Natural killer cell (primary cell): ENCODE results near the gene ARID4B. TPM values are rescaled to one million over a fixed set of nuclear protein-coding genes. Genes with fewer than 3 reads are reported as not detected.

ENCODE experiments used
- ATAC-seq, 3 donors: fragments of 150-1000 bp in 2 of 3; fragments of 200-7000 bp in 1 of 3; cut with Tn5 transposase; 1 replicate in 1 of 3; 2 replicates in 2 of 3; pipeline ENCODE4 v1.10.0; 2021; ENCODE audit warnings: mild to moderate bottlenecking in 2 of 3, moderate library complexity in 2 of 3
- DNase-seq, 2 donors: peaks; one replicate each; pipeline versions ENCODE4 v3.0.0 to v3.0.0-alpha.2; 2013 to 2021; ENCODE audit warnings: mixed read lengths in 1 of 2
- H3K27ac ChIP-seq: one replicate; pipeline ENCODE4 v1.5.1; 2013; ENCODE audit warnings: mild to moderate bottlenecking, low read length
- H3K27me3 ChIP-seq: one replicate; pipeline ENCODE4 v1.6.1; 2013; ENCODE audit warnings: low read length; ENCODE audit not compliant: control insufficient read depth, insufficient read depth
- H3K36me3 ChIP-seq: one replicate; pipeline ENCODE4 v1.6.1; 2013; ENCODE audit warnings: low read length; ENCODE audit not compliant: control insufficient read depth, insufficient read depth
- H3K4me1 ChIP-seq: one replicate; pipeline ENCODE4 v1.6.1; 2013; ENCODE audit warnings: low read length; ENCODE audit not compliant: control insufficient read depth, insufficient read depth
- H3K4me3 ChIP-seq: one replicate; pipeline ENCODE4 v1.5.1; 2013; ENCODE audit warnings: low read length
- H3K9me3 ChIP-seq: one replicate; pipeline ENCODE4 v1.6.1; 2013; ENCODE audit warnings: low read length; ENCODE audit not compliant: control insufficient read depth, insufficient read depth
- H3K27ac Mint-ChIP-seq, 2 donors: one replicate each; pipeline ENCODE4 v1.8.0; 2022; ENCODE audit warnings: mild to moderate bottlenecking in 2 of 2, mixed read lengths in 2 of 2, moderate library complexity in 1 of 2
- H3K27me3 Mint-ChIP-seq, 2 donors: one replicate each; pipeline ENCODE4 v1.8.0; 2022; ENCODE audit warnings: low read depth in 2 of 2, mixed read lengths in 2 of 2
- H3K36me3 Mint-ChIP-seq: one replicate; pipeline ENCODE4 v1.8.0; 2022; ENCODE audit warnings: mixed read lengths
- H3K4me1 Mint-ChIP-seq, 2 donors: one replicate each; pipeline ENCODE4 v1.8.0; 2022; ENCODE audit warnings: mixed read lengths in 2 of 2
- H3K4me3 Mint-ChIP-seq: one replicate; pipeline ENCODE4 v1.8.0; 2022; ENCODE audit warnings: mild to moderate bottlenecking, moderate library complexity, mixed read lengths
- H3K9me3 Mint-ChIP-seq, 2 donors: one replicate each; pipeline ENCODE4 v1.8.0; 2022; ENCODE audit warnings: mixed read lengths in 2 of 2
- CTCF ChIP-seq: fragments of 200-600 bp; IDR thresholded peaks from one replicate; pipeline ENCODE4 v1.8.0; 2022; ENCODE audit warnings: antibody characterized with exemption
- WGBS: methylation state at CpG from one replicate; pipeline ENCODE4 v1.1.7; 2013; ENCODE audit warnings: missing lambda C conversion rate; ENCODE audit not compliant: insufficient coverage; 5-methylcytosine and 5-hydroxymethylcytosine counted together
- intact Hi-C: fragments of 100-400 bp; cut with micrococcal nuclease; formaldehyde crosslinking; loops from one replicate; pipeline ENCODE4 v1.14.2; 2022
- total RNA-seq, 4 donors: library from RNA; stranded (reverse); fragments of 120-200 nt in 1 of 4; gene quantifications; one replicate each; pipeline versions ENCODE4 v1.2.3 to v1.2.4, GENCODE V29; 2013 to 2022

ARID4B gene
- total RNA-seq, 3 donors from 2014 or later (not counting 1 experiment from before 2014, with no cell fraction given), result 161 to 189 (median 178) TPM

- 91% methylated on average over 3 of the region's 3 CpGs for WGBS
- no peak for TF ChIP-seq CTCF
- H3K9me3 ChIP-seq, result no peaks in the 10 kb centered on the region
- ATAC-seq, result no peak
- intact Hi-C loops, result no loop called here
- Mint-ChIP-seq H3K4me3 (no peak overlapping the region), H3K4me1 (no peaks in the 10 kb centered on the region), H3K36me3 (no peaks in the 10 kb centered on the region), H3K27me3 (peaks cover 0 to 4% of the 10 kb centered on the region in 2 donors), H3K27ac (no peak overlapping the region), H3K9me3 (no peaks in the 10 kb centered on the region)
- H3K4me1 ChIP-seq, result no peaks in the 10 kb centered on the region
- H3K27ac ChIP-seq, result no peak overlapping the region
- no peaks in the 10 kb centered on the region for H3K27me3 ChIP-seq
- H3K4me3 ChIP-seq, result no peak overlapping the region
- no peak for DNase-seq
- no peaks in the 10 kb centered on the region for H3K36me3 ChIP-seq
Observed at GRCh38 chr1:235358899-235359298, 30.9 kb upstream of the ARID4B start.

- Mint-ChIP-seq H3K27ac (no peak overlapping the region), H3K4me3 (no peak overlapping the region), H3K9me3 (no peaks in the 10 kb centered on the region), H3K27me3 (peaks cover 0 to 4% of the 10 kb centered on the region in 2 donors), H3K4me1 (no peaks in the 10 kb centered on the region), H3K36me3 (no peaks in the 10 kb centered on the region)
- no peak overlapping the region for H3K27ac ChIP-seq
- no peak for TF ChIP-seq CTCF
- H3K27me3 ChIP-seq, result no peaks in the 10 kb centered on the region
- intact Hi-C loops, result no loop called here
- ATAC-seq (no peak), DNase-seq (no peak)
- H3K9me3 ChIP-seq, result no peaks in the 10 kb centered on the region
- H3K36me3 ChIP-seq, result no peaks in the 10 kb centered on the region
- 93% methylated on average over 10 of the region's 11 CpGs for WGBS
- no peaks in the 10 kb centered on the region for H3K4me1 ChIP-seq
- H3K4me3 ChIP-seq, result no peak overlapping the region
Observed at GRCh38 chr1:235357485-235358373, 29.8 kb upstream of the ARID4B start.

GRCh38 chr1:235351898-235352297 lies 23.9 kb upstream of the ARID4B start:
- TF ChIP-seq CTCF, result no peak
- intact Hi-C loops, result no loop called here
- ATAC-seq, result no peak

More at GRCh38 chr1:235351898-235352297, 23.9 kb upstream of the ARID4B start:
- no peak overlapping the region for H3K4me3 ChIP-seq
- DNase-seq, result no peak
- H3K9me3 ChIP-seq, result no peaks in the 10 kb centered on the region
- H3K36me3 ChIP-seq, result no peaks in the 10 kb centered on the region
- H3K27me3 ChIP-seq, result no peaks in the 10 kb centered on the region
- no peak overlapping the region for H3K4me3 Mint-ChIP-seq
- H3K36me3 Mint-ChIP-seq, result no peaks in the 10 kb centered on the region
- no peaks in the 10 kb centered on the region for H3K4me1 Mint-ChIP-seq
- 79% methylated on average over 3 of the region's 3 CpGs for WGBS
- H3K27ac Mint-ChIP-seq, result no peak overlapping the region
- H3K27me3 Mint-ChIP-seq, result peaks cover 0 to 4% of the 10 kb centered on the region in 2 donors
- no peak overlapping the region for H3K27ac ChIP-seq
- H3K9me3 Mint-ChIP-seq, result no peaks in the 10 kb centered on the region
- no peaks in the 10 kb centered on the region for H3K4me1 ChIP-seq
